ENCODE data around the gene SLC6A16. TPM values are rescaled to one million over a fixed set of nuclear protein-coding genes. Genes with fewer than 3 reads are reported as not detected.
A peak's percentile ranks its signal among the peaks of the same experiment; 100 is the strongest.
"Not testable (repeated sequence)": the region's sequence is repeated elsewhere in the genome, so short reads cannot be mapped to it uniquely, and the experiment has no call there.

SLC6A16 gene
- 0.92 TPM for total RNA-seq
- long read RNA-seq: 0 reads

- DNase-seq (ENCODE audit: missing footprints) (no peak), ATAC-seq (no peak)
- intact Hi-C loops (cut with DNase I): no loop called here
Measured at GRCh38 chr19:49324801-49325576, at the start of gene SLC6A16. Gene SLC6A16, minus strand, starts transcription at chr19:49325191. Its CDS starts 13,844 bp downstream, at chr19:49311347.

- intact Hi-C loops (cut with DNase I); ATAC-seq; DNase-seq (ENCODE audit: missing footprints): not testable (repeated sequence)
Measured at GRCh38 chr19:49373174-49373573, 48.2 kb upstream of the SLC6A16 start.

GRCh38 chr19:49371184-49371583, 46.2 kb upstream of the SLC6A16 start:
- no peak for ATAC-seq
- no peak for DNase-seq (ENCODE audit: missing footprints)
- intact Hi-C loops (cut with DNase I): no loop called here

GRCh38 chr19:49368711-49369358, 43.8 kb upstream of the SLC6A16 start:
- intact Hi-C loops (cut with DNase I): no loop called here
- DNase-seq (ENCODE audit: missing footprints): no peak
- ATAC-seq: no peak

- DNase-seq (ENCODE audit: missing footprints) (no peak), ATAC-seq (no peak)
- intact Hi-C loops (cut with DNase I): no loop called here
Measured at GRCh38 chr19:49366110-49366509, 41.1 kb upstream of the SLC6A16 start.

- intact Hi-C loops (cut with DNase I): no loop called here
- ATAC-seq: no peak
- DNase-seq (ENCODE audit: missing footprints): no peak
Measured at GRCh38 chr19:49364083-49364737, 39.2 kb upstream of the SLC6A16 start.

- peak; percentile 98 for DNase-seq (ENCODE audit: missing footprints)
- intact Hi-C loops (cut with DNase I): loop anchor here (1.0 kb wide), 1 partner anchor 79 kb away; no protein-coding TSS in a partner anchor
- peak; percentile 94 for ATAC-seq
Measured at GRCh38 chr19:49363268-49364082, 38.5 kb upstream of the SLC6A16 start, which contains the start of gene DKKL1. Gene DKKL1, plus strand, starts transcription at chr19:49363877. Its CDS starts 122 bp downstream, at chr19:49363999.

- ATAC-seq (peak; percentile 2), DNase-seq (ENCODE audit: missing footprints) (no peak)
- intact Hi-C loops (cut with DNase I): loop anchor here (1.0 kb wide), 1 partner anchor 79 kb away; no protein-coding TSS in a partner anchor
Measured at GRCh38 chr19:49362929-49363267, 37.9 kb upstream of the SLC6A16 start.

- intact Hi-C loops (cut with DNase I): no loop called here
- ATAC-seq (peak; percentile 55), DNase-seq (ENCODE audit: missing footprints) (peak; percentile 87)
Measured at GRCh38 chr19:49362048-49362928, 37.3 kb upstream of the SLC6A16 start, which contains the start of gene TEAD2. Gene TEAD2, minus strand, starts transcription at chr19:49362416. Its CDS starts 2,341 bp downstream, at chr19:49360075.

GRCh38 chr19:49361438-49362047, 36.6 kb upstream of the SLC6A16 start:
- DNase-seq (ENCODE audit: missing footprints): peak; percentile 81
- peak; percentile 49 for ATAC-seq
- intact Hi-C loops (cut with DNase I): no loop called here

- intact Hi-C loops (cut with DNase I): no loop called here
- ATAC-seq (no peak), DNase-seq (ENCODE audit: missing footprints) (no peak)
Measured at GRCh38 chr19:49359851-49360820, 35.1 kb upstream of the SLC6A16 start.

- intact Hi-C loops (cut with DNase I): no loop called here
- ATAC-seq (no peak), DNase-seq (ENCODE audit: missing footprints) (no peak)
Measured at GRCh38 chr19:49357186-49357585, 32.2 kb upstream of the SLC6A16 start.

- ATAC-seq (no peak), DNase-seq (ENCODE audit: missing footprints) (no peak)
- intact Hi-C loops (cut with DNase I): no loop called here
Measured at GRCh38 chr19:49356382-49356781, 31.4 kb upstream of the SLC6A16 start.

GRCh38 chr19:49355909-49356353, 30.9 kb upstream of the SLC6A16 start:
- no peak for ATAC-seq
- intact Hi-C loops (cut with DNase I): no loop called here
- peak; percentile 74 for DNase-seq (ENCODE audit: missing footprints)

GRCh38 chr19:49349567-49349966, 24.6 kb upstream of the SLC6A16 start:
- DNase-seq (ENCODE audit: missing footprints) (no peak), ATAC-seq (no peak)
- intact Hi-C loops (cut with DNase I): no loop called here
